GM10248 (cell line): ENCODE measurements around the gene WDR76.
A peak's percentile ranks its signal among the peaks of the same experiment; 100 is the strongest.

Source experiments
- CTCF ChIA-PET: fragments of 300-600 bp; sonication (Branson Sonifier 250); formaldehyde crosslinking; extraction: SDS; loops from one replicate; lab custom pipeline; 2021; ENCODE audit warnings: antibody characterized with exemption; lab: Yijun Ruan, JAX
- POLR2A ChIA-PET: fragments of 350-650 bp; sonication (Branson Sonifier 250); formaldehyde crosslinking; extraction: SDS; loops from one replicate; lab custom pipeline; 2020; ENCODE audit warnings: antibody characterized with exemption; lab: Yijun Ruan, JAX
- DNase-seq: peaks from one replicate; pipeline ENCODE4 v3.0.0; 2012; ENCODE audit errors: extremely low spot score
- CTCF ChIP-seq: IDR thresholded peaks from 2 replicates; pipeline ENCODE4 v1.5.1; 2012; ENCODE audit warnings: mild to moderate bottlenecking, low read depth; ENCODE audit errors: extremely low read depth, missing control alignments, control extremely low read depth

The WDR76 gene

GRCh38 chr15:43878446-43878845, 51.6 kb downstream of the WDR76 start:
- TF ChIP-seq CTCF: no peak
- CTCF ChIA-PET: interaction anchor here (0.7 to 1.7 kb wide), 3 partner anchors 10 to 325 kb away, joined by 3 to 7 read pairs (median 3); no protein-coding TSS in a partner anchor
- POLR2A ChIA-PET: no interaction called here
- DNase-seq: no peak

- ChIA-PET CTCF (interaction anchor here (1.2 to 1.7 kb wide), 3 partner anchors 9 to 23 kb away, joined by 3 to 7 read pairs (median 4); no protein-coding TSS in a partner anchor), POLR2A (no interaction called here)
- TF ChIP-seq CTCF: no peak
- no peak for DNase-seq
These were observed 52.9 kb downstream of the WDR76 start for GRCh38 chr15:43879386-43880355.

DNA sequence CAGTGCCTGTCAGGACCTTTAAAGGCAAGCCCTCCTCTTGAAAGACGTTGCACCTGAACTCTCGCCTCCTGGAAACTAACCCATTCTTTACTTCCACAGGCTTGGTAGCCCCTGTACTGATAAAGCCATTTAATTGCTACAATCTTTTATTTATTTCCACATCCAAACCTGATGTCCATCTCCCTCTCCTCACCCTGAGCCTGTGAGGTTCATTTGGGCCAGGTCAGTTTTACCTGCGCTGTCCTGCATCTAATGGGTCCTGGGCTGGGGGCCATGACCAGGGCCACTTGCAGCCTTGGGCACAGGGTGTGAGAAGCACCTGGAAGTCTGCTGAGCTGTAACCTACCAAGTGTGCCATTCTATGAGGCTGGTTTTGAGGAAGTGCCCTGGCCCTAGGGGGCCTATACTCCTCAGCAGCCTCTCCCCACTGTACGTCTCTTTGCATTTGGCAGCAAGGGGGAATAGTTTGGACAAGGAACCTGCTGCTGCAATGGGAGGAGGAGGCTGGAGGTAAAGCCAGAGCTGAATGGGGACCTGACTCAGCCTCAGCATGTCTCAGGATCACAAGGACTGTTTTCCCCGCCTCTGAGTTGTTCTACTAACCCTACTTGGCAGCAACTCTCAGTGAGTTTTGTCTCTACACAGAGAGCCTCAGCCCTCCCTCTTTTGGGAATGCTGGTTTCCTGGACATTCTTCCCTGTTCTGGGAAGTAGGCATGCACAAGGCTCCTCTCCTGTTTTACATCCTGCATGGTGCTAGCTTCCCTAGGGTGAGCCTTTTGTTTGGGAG, 53.8 kb downstream of the WDR76 start:
- no peak for DNase-seq
- ChIA-PET POLR2A (no interaction called here), CTCF (interaction anchor here (1.2 to 2.9 kb wide), 7 partner anchors 9 to 305 kb away, joined by 3 to 8 read pairs (median 4); no protein-coding TSS in a partner anchor)
- no peak for TF ChIP-seq CTCF

- CTCF ChIA-PET: interaction anchor here (1.2 to 2.9 kb wide), 8 partner anchors 10 to 304 kb away, joined by 3 to 8 read pairs (median 4); no protein-coding TSS in a partner anchor
- TF ChIP-seq CTCF: no peak
- POLR2A ChIA-PET: no interaction called here
These were observed 54.4 kb downstream of the WDR76 start for GRCh38 chr15:43881245-43881644.

DNA sequence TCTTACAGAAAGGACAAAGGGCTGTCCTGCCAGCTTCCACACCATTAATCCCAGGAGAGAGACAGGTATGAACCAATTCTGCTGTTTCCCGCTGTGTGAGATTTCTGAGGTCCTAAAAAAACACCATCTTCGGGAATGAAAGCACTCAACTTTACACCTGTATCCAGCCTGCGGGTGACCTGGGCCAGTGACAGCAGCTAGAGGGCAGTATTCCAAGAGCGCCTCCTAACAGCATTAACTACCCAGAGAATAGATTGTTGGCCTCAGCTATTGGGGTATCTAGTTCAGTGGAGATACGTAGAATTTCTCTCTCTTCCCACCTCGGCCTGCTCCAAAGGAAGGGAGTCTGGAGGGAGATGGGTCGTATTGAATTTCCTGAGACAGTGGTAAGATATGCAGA, 55.1 kb downstream of the WDR76 start:
- ChIA-PET POLR2A (no interaction called here), CTCF (interaction anchor here (0.5 to 2.9 kb wide), 10 partner anchors 9 to 303 kb away, joined by 3 to 8 read pairs (median 4); no protein-coding TSS in a partner anchor)
- TF ChIP-seq CTCF: peak; percentile 35
- DNase-seq: no peak

More at GRCh38 chr15:43881245-43881644, 54.4 kb downstream of the WDR76 start:
- DNase-seq: no peak

- POLR2A ChIA-PET: no interaction called here
- TF ChIP-seq CTCF: no peak
- CTCF ChIA-PET: interaction anchor here (2.9 kb wide), 1 partner anchor 20 kb away, joined by 8 read pairs; no protein-coding TSS in a partner anchor
- no peak for DNase-seq
These were observed 56.8 kb downstream of the WDR76 start for GRCh38 chr15:43883571-43883970.
